HepG2 (cell line): ENCODE data around the gene TBCB. TPM values are rescaled to one million over a fixed set of nuclear protein-coding genes. Genes with fewer than 3 reads are reported as not detected.

Experiments used
- CBX2 ChIP-seq, 2 experiments: fragments of 200-600 bp in 1 of 2; sonication (generic); formaldehyde crosslinking in 1 of 2; IDR thresholded peaks; 2 replicates each; pipeline versions ENCODE4 v1.7.0 to v1.8.1; 2018 to 2022; ENCODE audit warnings: low read depth in 2 of 2, low read length in 1 of 2, mild to moderate bottlenecking in 1 of 2, missing genetic modification reagents in 1 of 2
- CTCF ChIP-seq: sonication (generic); formaldehyde crosslinking; IDR thresholded peaks from 2 replicates; pipeline ENCODE4 v1.5.0; 2020; ENCODE audit warnings: mild to moderate bottlenecking, missing genetic modification reagents, moderate library complexity
- GATA4 ChIP-seq: sonication (generic); IDR thresholded peaks from 2 replicates; pipeline ENCODE4 v1.6.1; 2016; ENCODE audit warnings: antibody characterized with exemption, low read depth, borderline replicate concordance
- SMYD3 ChIP-seq: sonication (generic); formaldehyde crosslinking; IDR thresholded peaks from 2 replicates; pipeline ENCODE4 v1.8.1; 2023; ENCODE audit warnings: mild to moderate bottlenecking, missing genetic modification reagents
- SNAPC2 ChIP-seq: sonication (generic); formaldehyde crosslinking; IDR thresholded peaks from 2 replicates; pipeline ENCODE4 v1.8.1; 2022; ENCODE audit warnings: mild to moderate bottlenecking, missing genetic modification reagents
- SRF ChIP-seq: IDR thresholded peaks from 2 replicates; pipeline ENCODE4 v1.6.1; 2011; ENCODE audit warnings: mild to moderate bottlenecking, low read depth, low read length, moderate library complexity
- SRY ChIP-seq: sonication (generic); formaldehyde crosslinking; IDR thresholded peaks from 2 replicates; pipeline ENCODE4 v1.8.0; 2022; ENCODE audit warnings: mild to moderate bottlenecking, missing genetic modification reagents
- TCF7 ChIP-seq: sonication (generic); IDR thresholded peaks from 2 replicates; pipeline ENCODE4 v1.6.1; 2016; ENCODE audit warnings: antibody characterized with exemption, low read depth
- TERF1 ChIP-seq: sonication (generic); formaldehyde crosslinking; IDR thresholded peaks from 2 replicates; pipeline ENCODE4 v1.8.0; 2022; ENCODE audit warnings: mild to moderate bottlenecking, missing genetic modification reagents, moderate library complexity
- TP53 ChIP-seq: sonication (generic); formaldehyde crosslinking; conservative IDR thresholded peaks from 2 replicates; pipeline ENCODE4 v1.4.0; 2020; ENCODE audit warnings: missing genetic modification reagents
- U2AF1 ChIP-seq: fragments of 200-400 bp; formaldehyde crosslinking; optimal IDR thresholded peaks from 2 replicates; pipeline ENCODE3; 2017; ENCODE audit warnings: mild to moderate bottlenecking, low read depth, low read length
- ZBTB44 ChIP-seq: sonication (generic); formaldehyde crosslinking; IDR thresholded peaks from 2 replicates; pipeline ENCODE4 v1.4.0; 2020; ENCODE audit warnings: missing genetic modification reagents
- ZBTB8A ChIP-seq: sonication (generic); formaldehyde crosslinking; IDR thresholded peaks from 2 replicates; pipeline ENCODE4 v1.4.0; 2020; ENCODE audit warnings: mild to moderate bottlenecking, low read depth, missing genetic modification reagents, borderline replicate concordance
- ZMAT3 ChIP-seq: sonication (generic); formaldehyde crosslinking; conservative IDR thresholded peaks from 2 replicates; pipeline ENCODE4 v1.7.0; 2021; ENCODE audit warnings: missing genetic modification reagents
- ZNF232 ChIP-seq: sonication (generic); formaldehyde crosslinking; IDR thresholded peaks from 2 replicates; pipeline ENCODE4 v1.4.0; 2020; ENCODE audit warnings: missing genetic modification reagents, borderline replicate concordance
- ZNF256 ChIP-seq: sonication (generic); formaldehyde crosslinking; conservative IDR thresholded peaks from 2 replicates; pipeline ENCODE4 v1.4.0; 2020; ENCODE audit warnings: missing genetic modification reagents
- ZNF639 ChIP-seq: conservative IDR thresholded peaks from 2 replicates; pipeline ENCODE4 v1.6.1; 2018; ENCODE audit warnings: missing genetic modification reagents
- ZNF674 ChIP-seq: sonication (generic); formaldehyde crosslinking; IDR thresholded peaks from 2 replicates; pipeline ENCODE4 v1.5.0; 2020; ENCODE audit warnings: low read depth, mild to moderate bottlenecking, missing genetic modification reagents
- ZNF740 ChIP-seq: sonication (generic); formaldehyde crosslinking; IDR thresholded peaks from 2 replicates; pipeline ENCODE4 v1.4.0; 2020; ENCODE audit warnings: missing genetic modification reagents
- ZNF780A ChIP-seq: sonication (generic); formaldehyde crosslinking; IDR thresholded peaks from 2 replicates; pipeline ENCODE4 v1.8.0; 2022; ENCODE audit warnings: mild to moderate bottlenecking, missing genetic modification reagents, moderate library complexity
- ZSCAN5A ChIP-seq: sonication (generic); formaldehyde crosslinking; IDR thresholded peaks from 2 replicates; pipeline ENCODE4 v1.8.0; 2022; ENCODE audit warnings: mild to moderate bottlenecking, missing genetic modification reagents, borderline replicate concordance
- polyA plus RNA-seq, 8 experiments: library from polyadenylated mRNA; depleted of rRNA in 3 of 8; stranded (reverse) in 7 of 8; unstranded in 1 of 8; fragments of >200 nt; fragmentation: Illumina TruSeq in 4 of 8; extraction: Trizol in 4 of 8; gene quantifications; 2 replicates each; pipeline versions ENCODE4 v1.2.1 to v1.2.3, GENCODE V29; 2011 to 2016; ENCODE audit warnings: low read depth in 4 of 8, missing spikeins in 1 of 8, mixed read lengths in 1 of 8; ENCODE audit not compliant: insufficient read depth in 1 of 8
- total RNA-seq, 5 experiments: library from RNA; depleted of rRNA; stranded (reverse); fragments of >200 nt; fragmentation: Illumina TruSeq; extraction: Trizol; gene quantifications; 2 replicates each; pipeline ENCODE4 v1.2.3, GENCODE V29; 2016; ENCODE audit warnings: low read depth in 1 of 5

TBCB gene
- total and polyA plus RNA-seq, 2 of the 13 experiments (the other 11 are each of a cell fraction or from before 2014, with no cell fraction given), result 271 to 276 TPM

- TF ChIP-seq ZNF639 (CRISPR knock-in tag) (0 out of 2 replicates have a peak, but pooled peaks have one; percentile 21), SRY (CRISPR knock-in tag) (no peak), TCF7 (no peak), ZNF674 (CRISPR knock-in tag) (no peak), CBX2 (IDR thresholded peaks at IDR 0.05; ENCODE audit: low read depth, low read length) (no peak), CBX2 (CRISPR knock-in tag; IDR thresholded peaks at IDR 0.05; ENCODE audit: low read depth) (no peak), SMYD3 (CRISPR knock-in tag) (peak; percentile 91), ZBTB44 (CRISPR knock-in tag) (peak; percentile 87; the same call in 1 of the 2 replicates), ZMAT3 (CRISPR knock-in tag) (peak; percentile 96), U2AF1 (no peak), TERF1 (CRISPR knock-in tag) (no peak), GATA4 (no peak), ZNF740 (CRISPR knock-in tag) (peak; percentile 76; the same call in 1 of the 2 replicates), SNAPC2 (peak; percentile 61; the same call in 1 of the 2 replicates), ZNF780A (peak; percentile 87; the same call in 1 of the 2 replicates), SRF (no peak), ZSCAN5A (CRISPR knock-in tag) (peak; percentile 27; the same call in 1 of the 2 replicates), ZNF232 (CRISPR knock-in tag) (peak; percentile 95), TP53 (CRISPR knock-in tag) (peak; percentile 59), ZBTB8A (peak; percentile 97), ZNF256 (CRISPR knock-in tag) (peak; percentile 91; the same call in 1 of the 2 replicates), CTCF (0 out of 2 replicates have a peak, but pooled peaks have one; percentile 21)
These were observed 381 bp upstream of the TBCB start, which contains the start of gene POLR2I (continued) for GRCh38 chr19:36114721-36115452.
